ENCODE data around the gene ZNF593. TPM values are rescaled to one million over a fixed set of nuclear protein-coding genes. Genes with fewer than 3 reads are reported as not detected.

The ZNF593 gene
- total RNA-seq, 1 experiment from 2014 or later = 62.3 TPM

DNA sequence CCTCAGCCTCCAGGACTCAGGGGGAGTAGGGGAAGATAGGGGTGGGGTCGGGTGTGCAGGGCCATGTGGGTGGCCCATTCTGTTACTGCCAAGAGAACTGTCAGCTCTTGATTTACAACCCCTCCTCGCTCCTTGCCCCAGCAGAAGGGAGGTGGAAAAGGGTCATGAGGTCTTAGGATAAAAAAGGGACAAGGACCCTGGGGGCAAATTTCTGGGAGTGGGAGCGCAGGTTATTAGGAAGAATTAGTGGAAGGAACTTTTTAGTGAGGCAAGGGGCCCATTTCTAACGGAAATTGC is 10.0 kb upstream of the ZNF593 start:
- intact Hi-C loops (cut with micrococcal nuclease; ENCODE audit: unreplicated experiment) = no loop called here
- H3K4me3 ChIP-seq (ENCODE audit: low read depth, low read length, poor library complexity, severe bottlenecking) = no peak overlapping the region
- no peaks in the 10 kb centered on the region for H3K36me3 ChIP-seq (ENCODE audit: insufficient read depth, low read length, poor library complexity, severe bottlenecking)
- DNase-seq (ENCODE audit: low spot score) = no peak
- H3K9me3 ChIP-seq (ENCODE audit: low read depth, low read length, poor library complexity, severe bottlenecking) = no peaks in the 10 kb centered on the region
- POLR2A ChIA-PET (ENCODE audit: low non-redundant PET) = interaction anchor here (0.5 kb wide), 1 partner anchor 17 kb away, joined by 4 read pairs; no protein-coding TSS in a partner anchor
- BruUV-seq (replicated peaks) = no TSS peak
- no peak overlapping the region for H3K27ac ChIP-seq (ENCODE audit: low read depth, low read length, poor library complexity, severe bottlenecking)
- CTCF ChIA-PET = interaction anchor here (0.7 kb wide), 1 partner anchor 21 kb away, joined by 3 read pairs; no protein-coding TSS in a partner anchor
- H3K4me1 ChIP-seq (ENCODE audit: insufficient read depth, low read length, poor library complexity, severe bottlenecking) = peaks cover 36% of the 10 kb centered on the region
- no peaks in the 10 kb centered on the region for H3K27me3 ChIP-seq (replicated peaks; ENCODE audit: insufficient read depth, low read depth, low read length, poor library complexity)
- TF ChIP-seq EZH2 (IDR thresholded peaks at IDR 0.05; ENCODE audit: borderline replicate concordance, low read depth, low read length, poor library complexity, severe bottlenecking) = no peak
- TF ChIP-seq CTCF (conservative IDR thresholded peaks at IDR 0.05; ENCODE audit: low read depth, low read length) = no peak

DNA sequence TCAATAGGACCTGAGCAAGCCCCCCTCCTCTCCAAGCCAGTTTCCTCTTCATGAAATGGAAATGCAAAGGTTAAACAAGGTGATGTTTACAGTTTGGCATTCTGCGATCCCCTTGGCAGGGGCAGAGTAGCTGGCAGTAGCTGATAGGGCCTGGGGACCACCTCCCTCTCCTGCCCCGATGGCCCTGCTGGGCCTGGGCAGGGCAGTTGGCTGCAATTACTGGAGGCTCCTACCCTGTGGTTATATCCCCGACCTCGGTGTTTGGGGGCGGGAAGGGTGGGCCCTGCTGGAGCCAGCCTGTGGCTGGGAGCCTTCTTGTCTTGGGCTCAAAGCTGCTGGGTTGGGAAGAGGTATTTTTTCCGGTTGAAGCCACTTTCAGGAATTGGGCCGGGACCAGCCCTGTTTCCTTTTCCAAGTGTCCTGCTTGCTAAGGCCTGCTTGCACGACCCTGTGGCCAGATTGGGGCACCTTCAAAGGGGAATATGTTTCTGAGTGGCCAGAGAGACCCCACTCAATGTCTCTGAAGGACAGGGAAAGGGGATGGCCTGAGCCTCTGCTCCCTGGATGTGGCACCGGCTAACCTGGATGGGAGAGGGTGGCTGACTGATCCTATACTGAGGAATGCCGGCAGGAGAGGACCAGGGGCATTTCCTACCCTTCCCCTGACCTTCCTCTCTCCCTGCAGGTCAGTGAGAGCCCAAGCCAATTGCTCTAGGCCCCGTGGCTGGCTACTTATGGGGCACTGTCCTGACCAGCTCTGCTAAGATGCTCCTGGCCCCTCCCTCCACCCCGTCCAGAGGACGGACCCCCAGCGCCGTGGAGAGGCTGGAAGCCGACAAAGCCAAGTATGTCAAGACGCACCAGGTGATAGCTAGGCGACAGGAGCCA is 8.9 kb upstream of the ZNF593 start:
- no peak for TF ChIP-seq CTCF (conservative IDR thresholded peaks at IDR 0.05; ENCODE audit: low read depth, low read length)
- no peak for TF ChIP-seq EZH2 (IDR thresholded peaks at IDR 0.05; ENCODE audit: borderline replicate concordance, low read depth, low read length, poor library complexity, severe bottlenecking)
- H3K9me3 ChIP-seq (ENCODE audit: low read depth, low read length, poor library complexity, severe bottlenecking) = no peaks in the 10 kb centered on the region
- POLR2A ChIA-PET (ENCODE audit: low non-redundant PET) = no interaction called here
- peaks cover 28% of the 10 kb centered on the region for H3K4me1 ChIP-seq (ENCODE audit: insufficient read depth, low read length, poor library complexity, severe bottlenecking)
- no TSS peak for BruUV-seq (replicated peaks)
- H3K27ac ChIP-seq (ENCODE audit: low read depth, low read length, poor library complexity, severe bottlenecking) = no peak overlapping the region
- no peak for DNase-seq (ENCODE audit: low spot score)
- intact Hi-C loops (cut with micrococcal nuclease; ENCODE audit: unreplicated experiment) = no loop called here
- H3K4me3 ChIP-seq (ENCODE audit: low read depth, low read length, poor library complexity, severe bottlenecking) = no peak overlapping the region
- no peaks in the 10 kb centered on the region for H3K27me3 ChIP-seq (replicated peaks; ENCODE audit: insufficient read depth, low read depth, low read length, poor library complexity)
- H3K36me3 ChIP-seq (ENCODE audit: insufficient read depth, low read length, poor library complexity, severe bottlenecking) = no peaks in the 10 kb centered on the region
- CTCF ChIA-PET = no interaction called here

- intact Hi-C loops (cut with micrococcal nuclease; ENCODE audit: unreplicated experiment) = no loop called here
- no TSS peak for BruUV-seq (replicated peaks)
- POLR2A ChIA-PET (ENCODE audit: low non-redundant PET) = interaction anchor here (0.7 kb wide), 1 partner anchor 97 kb away, joined by 4 read pairs; no protein-coding TSS in a partner anchor
Measured at GRCh38 chr1:26161415-26162219, 8.1 kb upstream of the ZNF593 start.

More at GRCh38 chr1:26161415-26162219, 8.1 kb upstream of the ZNF593 start:
- no peaks in the 10 kb centered on the region for H3K36me3 ChIP-seq (ENCODE audit: insufficient read depth, low read length, poor library complexity, severe bottlenecking)
- H3K9me3 ChIP-seq (ENCODE audit: low read depth, low read length, poor library complexity, severe bottlenecking) = no peaks in the 10 kb centered on the region
- no peaks in the 10 kb centered on the region for H3K27me3 ChIP-seq (replicated peaks; ENCODE audit: insufficient read depth, low read depth, low read length, poor library complexity)
- TF ChIP-seq EZH2 (IDR thresholded peaks at IDR 0.05; ENCODE audit: borderline replicate concordance, low read depth, low read length, poor library complexity, severe bottlenecking) = no peak
- TF ChIP-seq CTCF (conservative IDR thresholded peaks at IDR 0.05; ENCODE audit: low read depth, low read length) = no peak
- peak; percentile 73 for DNase-seq (ENCODE audit: low spot score)
- H3K4me3 ChIP-seq (ENCODE audit: low read depth, low read length, poor library complexity, severe bottlenecking) = peak overlapping the region; percentile 42
- peaks cover 20% of the 10 kb centered on the region for H3K4me1 ChIP-seq (ENCODE audit: insufficient read depth, low read length, poor library complexity, severe bottlenecking)
- peak overlapping the region; percentile 43 for H3K27ac ChIP-seq (ENCODE audit: low read depth, low read length, poor library complexity, severe bottlenecking)
- CTCF ChIA-PET = no interaction called here

All from A673 (cell line).